Nephron progenitor cell (in vitro differentiated cells): ENCODE data around the gene WSB1.

Source experiments
- DNase-seq: peaks from one replicate; pipeline ENCODE4 v3.0.0; 2021
- H3K27ac Mint-ChIP-seq: 2 replicates; pipeline ENCODE4 v1.8.0; 2021; ENCODE audit warnings: mild to moderate bottlenecking, moderate library complexity, mixed read lengths
- H3K27me3 Mint-ChIP-seq: 2 replicates; pipeline ENCODE4 v1.8.0; 2021; ENCODE audit warnings: mild to moderate bottlenecking, low read depth, mixed read lengths; ENCODE audit not compliant: poor library complexity
- H3K36me3 Mint-ChIP-seq: 2 replicates; pipeline ENCODE4 v1.8.0; 2021; ENCODE audit warnings: low read depth, mixed read lengths
- H3K4me1 Mint-ChIP-seq: 2 replicates; pipeline ENCODE4 v1.8.0; 2021; ENCODE audit warnings: mixed read lengths
- H3K4me3 Mint-ChIP-seq: 2 replicates; pipeline ENCODE4 v1.8.0; 2021; ENCODE audit warnings: mild to moderate bottlenecking, moderate library complexity, mixed read lengths
- H3K9me3 Mint-ChIP-seq: 2 replicates; pipeline ENCODE4 v1.8.0; 2021; ENCODE audit warnings: mild to moderate bottlenecking, moderate library complexity, mixed read lengths
- CTCF ChIP-seq: fragments of 200-600 bp; sonication (generic); IDR thresholded peaks from 2 replicates; pipeline ENCODE4 v1.5.0; 2021; ENCODE audit warnings: antibody characterized with exemption

WSB1 gene

GRCh38 chr17:27338536-27338985 lies 44.6 kb downstream of the WSB1 start:
- no peaks in the 10 kb centered on the region for H3K36me3 Mint-ChIP-seq
- no peak overlapping the region for H3K4me3 Mint-ChIP-seq
- no peak overlapping the region for H3K27ac Mint-ChIP-seq
- DNase-seq: no peak
- H3K27me3 Mint-ChIP-seq: peaks cover 3% of the 10 kb centered on the region
- H3K4me1 Mint-ChIP-seq: peaks cover 18% of the 10 kb centered on the region
- H3K9me3 Mint-ChIP-seq: no peaks in the 10 kb centered on the region
- TF ChIP-seq CTCF: no peak

DNA sequence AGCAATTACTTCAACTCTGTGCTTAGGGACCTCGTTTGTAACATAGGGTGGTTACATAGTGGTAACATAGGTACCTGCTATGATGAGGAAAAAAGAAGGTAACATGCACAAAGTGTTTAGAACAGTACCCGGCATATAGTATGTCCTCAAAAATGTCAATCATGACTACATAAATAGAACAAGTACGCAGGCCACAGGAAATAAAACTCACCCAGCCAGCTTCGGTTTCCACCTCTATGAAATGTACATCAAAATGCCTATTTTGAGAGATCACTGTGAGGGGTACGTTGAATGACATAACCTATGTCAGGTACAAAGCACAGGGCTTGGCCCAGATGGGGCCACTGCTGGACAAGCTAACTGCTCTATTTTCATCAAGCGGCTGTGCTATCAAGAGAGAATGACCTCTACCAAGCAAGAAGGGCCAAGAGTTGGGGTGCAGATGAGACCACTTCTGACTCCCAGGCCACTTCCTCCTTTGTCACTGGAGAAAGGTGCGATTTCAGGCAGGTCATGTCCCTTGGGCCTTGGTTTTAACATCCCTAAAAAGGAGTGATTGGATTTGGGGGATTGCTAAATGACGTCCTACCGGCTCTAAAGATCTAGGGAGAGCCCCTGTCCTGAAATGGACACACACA lies 45.4 kb downstream of the WSB1 start:
- DNase-seq: no peak
- Mint-ChIP-seq H3K36me3 (no peaks in the 10 kb centered on the region), H3K27me3 (no peaks in the 10 kb centered on the region), H3K4me3 (no peak overlapping the region), H3K4me1 (peaks cover 17% of the 10 kb centered on the region), H3K27ac (no peak overlapping the region), H3K9me3 (no peaks in the 10 kb centered on the region)
- TF ChIP-seq CTCF: no peak

DNA sequence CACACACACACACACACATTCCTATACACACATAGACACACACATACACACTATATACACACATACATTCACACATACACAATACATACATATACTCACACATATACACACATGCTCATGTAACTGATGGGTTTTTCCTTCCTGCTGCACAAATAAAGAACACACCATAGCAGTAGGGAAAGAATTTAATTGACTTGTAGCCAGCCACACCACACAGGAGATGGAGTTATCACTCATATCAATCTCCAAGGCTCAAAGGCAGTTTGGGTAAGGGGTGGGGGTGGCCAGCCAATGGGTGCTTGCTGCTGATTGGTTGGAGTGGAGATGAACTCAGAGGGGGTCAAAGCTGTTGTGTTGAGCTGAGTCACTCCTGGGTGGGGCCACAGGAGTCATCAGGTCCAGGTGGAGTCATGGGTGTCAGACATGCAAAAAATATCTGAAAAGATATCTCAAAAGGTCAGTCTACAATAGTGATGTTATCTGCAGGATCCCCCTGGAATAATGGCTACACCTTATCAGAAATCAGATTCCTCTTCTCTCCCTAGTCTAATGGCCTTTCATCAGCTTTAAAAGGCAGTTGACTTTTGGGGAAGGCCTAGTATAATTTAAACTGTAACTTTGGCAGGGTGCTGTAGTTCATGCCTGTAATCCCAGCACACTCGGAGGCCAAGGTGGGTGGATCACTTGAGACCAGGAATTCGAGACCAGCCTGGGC lies 46.1 kb downstream of the WSB1 start:
- Mint-ChIP-seq H3K27me3 (no peaks in the 10 kb centered on the region), H3K27ac (no peak overlapping the region), H3K4me1 (peaks cover 24% of the 10 kb centered on the region), H3K36me3 (no peaks in the 10 kb centered on the region), H3K9me3 (no peaks in the 10 kb centered on the region), H3K4me3 (no peak overlapping the region)
- TF ChIP-seq CTCF: no peak
- DNase-seq: no peak

DNA sequence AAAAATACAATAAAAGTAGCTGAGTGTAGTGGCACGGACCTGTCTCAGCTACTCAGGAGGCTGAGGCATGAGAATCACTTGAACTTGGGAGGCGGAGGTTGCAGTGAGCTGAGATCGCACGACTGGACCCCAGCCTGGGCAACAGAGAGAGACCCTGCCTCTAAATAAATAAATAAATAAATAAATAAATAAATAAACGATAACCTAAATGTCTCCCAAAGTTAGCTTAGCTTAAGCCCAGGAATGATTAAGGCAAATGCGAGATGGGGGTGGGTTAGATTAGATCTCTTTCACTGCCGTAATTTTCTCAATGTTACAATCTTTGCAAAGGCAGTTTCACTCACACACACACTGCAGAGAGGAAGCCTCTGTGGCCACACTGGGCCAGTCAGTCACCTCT lies 46.7 kb downstream of the WSB1 start:
- H3K4me3 Mint-ChIP-seq: no peak overlapping the region

GRCh38 chr17:27341041-27341471 lies 47.1 kb downstream of the WSB1 start:
- DNase-seq: no peak
- Mint-ChIP-seq H3K4me1 (peaks cover 33% of the 10 kb centered on the region), H3K27ac (peak overlapping the region; percentile 48), H3K36me3 (no peaks in the 10 kb centered on the region), H3K9me3 (no peaks in the 10 kb centered on the region), H3K4me3 (no peak overlapping the region), H3K27me3 (no peaks in the 10 kb centered on the region)
- TF ChIP-seq CTCF: no peak

More for the DNA sequence above, 46.7 kb downstream of the WSB1 start:
- no peaks in the 10 kb centered on the region for H3K27me3 Mint-ChIP-seq
- TF ChIP-seq CTCF: no peak
- no peaks in the 10 kb centered on the region for H3K9me3 Mint-ChIP-seq
- H3K27ac Mint-ChIP-seq: no peak overlapping the region
- peaks cover 29% of the 10 kb centered on the region for H3K4me1 Mint-ChIP-seq
- no peaks in the 10 kb centered on the region for H3K36me3 Mint-ChIP-seq
- no peak for DNase-seq
